Transverse colon (tissue), 4 donors: ENCODE data around the gene TRMT1. TPM values are rescaled to one million over a fixed set of nuclear protein-coding genes. Genes with fewer than 3 reads are reported as not detected.
"Not testable (repeated sequence)": the region's sequence is repeated elsewhere in the genome, so short reads cannot be mapped to it uniquely, and the experiment has no call there.

Source experiments
- DNase-seq: peaks from one replicate; pipeline ENCODE4 v3.0.0-alpha.2; 2019
- H3K27ac ChIP-seq, 4 donors: fragments of 200-600 bp; sonication (generic); 2 replicates each; pipeline ENCODE4 v1.5.1; 2016 to 2018; ENCODE audit warnings: inconsistent platforms in 4 of 4
- H3K27me3 ChIP-seq: fragments of 200-600 bp; sonication (generic); 2 replicates; pipeline ENCODE4 v1.5.1; 2017; ENCODE audit warnings: inconsistent platforms
- H3K36me3 ChIP-seq, 4 donors: fragments of 200-600 bp; sonication (generic); 2 replicates each; pipeline ENCODE4 v1.5.1; 2017 to 2019; ENCODE audit warnings: inconsistent platforms in 4 of 4
- H3K4me1 ChIP-seq, 4 donors: fragments of 200-600 bp; sonication (generic); 2 replicates each; pipeline ENCODE4 v1.5.1; 2017 to 2020; ENCODE audit warnings: inconsistent platforms in 4 of 4
- H3K4me3 ChIP-seq, 4 donors: fragments of 200-600 bp; sonication (generic); 1 replicate in 1 of 4; 2 replicates in 3 of 4; pipeline versions ENCODE4 v1.5.1 to v1.6.1; 2017 to 2019; ENCODE audit warnings: inconsistent platforms in 4 of 4
- H3K9me3 ChIP-seq, 2 donors: fragments of 200-600 bp; sonication (generic); 2 replicates each; pipeline ENCODE4 v1.5.1; 2017 to 2019; ENCODE audit warnings: inconsistent platforms in 2 of 2
- CTCF ChIP-seq, 5 experiments: fragments of 200-600 bp in 3 of 5; fragments of 450-650 bp in 2 of 5; sonication (generic) in 3 of 5; IDR thresholded peaks; 1 replicate in 2 of 5; 2 replicates in 3 of 5; pipeline ENCODE4 v1.5.1; 2016 to 2017; ENCODE audit warnings: antibody characterized with exemption in 5 of 5, inconsistent platforms in 3 of 5, mild to moderate bottlenecking in 2 of 5, moderate library complexity in 1 of 5
- EP300 ChIP-seq: sonication (generic); formaldehyde crosslinking; IDR thresholded peaks from one replicate; pipeline ENCODE4 v1.6.1; 2017; ENCODE audit warnings: antibody characterized with exemption, low read depth
- POLR2A ChIP-seq: fragments of 450-650 bp; IDR thresholded peaks from one replicate; pipeline ENCODE4 v1.6.1; 2016; ENCODE audit warnings: antibody characterized with exemption, mild to moderate bottlenecking, moderate library complexity
- POLR2AphosphoS5 ChIP-seq, 3 donors: sonication (generic); formaldehyde crosslinking; IDR thresholded peaks; one replicate each; pipeline ENCODE4 v1.6.1; 2016; ENCODE audit warnings: antibody characterized with exemption in 3 of 3
- WGBS, 2 donors: methylation state at CpG; one replicate each; pipeline ENCODE4 v1.1.5; 2018; ENCODE audit warnings: low coverage in 1 of 2; 5-methylcytosine and 5-hydroxymethylcytosine counted together
- in situ Hi-C, 4 donors: fragments of 200-750 bp; cut with MboI; loops; one replicate each; pipeline versions ENCODE4 v1.15.0 to v1.15.1; 2017; ENCODE audit warnings: low sequenced_read_pairs in 3 of 4, low pct_ligation_motif_present in 1 of 4, low pct_unique_long_range_greater_than_20kb in 1 of 4
- intact Hi-C: fragments of 100-400 bp; cut with DNase I; formaldehyde crosslinking; loops from one replicate; pipeline ENCODE4 v1.15.1; 2023; ENCODE audit warnings: low total_unique reads
- total RNA-seq, 4 donors: library from RNA; depleted of rRNA; stranded (reverse); fragments of >200 nt; gene quantifications; one replicate each; pipeline ENCODE4 v1.1.0, GENCODE V29; 2016

TRMT1 gene
- 100 to 1,000 TPM in 1 of 4 donors, 10 to 100 TPM in 3; 26.6 to 199 (median 60.7) TPM for total RNA-seq

- WGBS, 2 donors, result 0% methylated on average over 4 to 50 of the region's 51 CpGs
- Histone ChIP-seq H3K27me3 (no peaks in the 10 kb centered on the region), H3K4me3 (peak within 1 kb of the TSS; percentile 67 to 97 (median 86)), H3K9me3 (no peaks in the 10 kb centered on the region), H3K4me1 (peaks cover 11 to 39% (median 34%) of the 10 kb centered on the region in 4 donors), H3K27ac (peak within 1 kb of the TSS; percentile 80 to 89 (median 85)), H3K36me3 (no peaks in the 10 kb centered on the region)
- TF ChIP-seq EP300 (peak; percentile 48), CTCF (IDR thresholded peaks at IDR 0.05) (no peak), POLR2A (peak; percentile 20), POLR2AphosphoS5 (IDR thresholded peaks at IDR 0.05) (peak; percentile 72 to 87 (median 85))
- intact Hi-C loops, result no loop called here
- peak; percentile 95 for DNase-seq
- in situ Hi-C loops, result loop anchor here in 1 of 4 donors (25.0 kb wide), 1 partner anchor 146 kb away; no protein-coding TSS in a partner anchor
Measured at GRCh38 chr19:13116282-13117175, at the start of gene TRMT1. Gene TRMT1, minus strand, starts transcription at chr19:13116740. Its CDS starts 341 bp downstream, at chr19:13116399.

DNA sequence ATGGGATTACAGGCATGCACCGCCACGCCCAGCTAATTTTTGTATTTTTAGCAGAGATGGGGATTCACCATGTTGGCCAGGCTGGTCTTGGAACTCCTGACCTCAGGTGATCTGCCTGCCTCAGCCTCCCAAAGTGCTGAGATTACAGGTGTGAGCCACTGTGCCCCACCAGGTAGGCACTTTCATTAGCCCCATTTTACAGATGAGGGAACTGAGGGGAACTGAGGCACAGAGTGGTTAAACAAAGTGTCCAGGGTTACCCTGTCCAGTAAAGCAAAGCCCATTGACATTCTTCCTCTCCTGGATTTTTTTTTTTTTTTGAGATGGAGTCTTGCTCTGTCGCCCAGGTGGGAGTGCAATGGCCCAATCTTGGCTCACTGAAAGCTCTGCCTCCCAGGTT is 49.6 kb upstream of the TRMT1 start:
- H3K9me3 ChIP-seq, H3K27me3 ChIP-seq, in situ Hi-C loops, H3K36me3 ChIP-seq, DNase-seq, H3K4me3 ChIP-seq, intact Hi-C loops: not testable (repeated sequence)
- 93 to 100% methylated on average over 1 to 3 of the region's 3 CpGs for WGBS, 2 donors
- Histone ChIP-seq H3K4me1 (peaks cover 36 to 84% (median 65%) of the 10 kb centered on the region in 4 donors), H3K27ac (peak overlapping the region; percentile 95 to 98 (median 97))

DNA sequence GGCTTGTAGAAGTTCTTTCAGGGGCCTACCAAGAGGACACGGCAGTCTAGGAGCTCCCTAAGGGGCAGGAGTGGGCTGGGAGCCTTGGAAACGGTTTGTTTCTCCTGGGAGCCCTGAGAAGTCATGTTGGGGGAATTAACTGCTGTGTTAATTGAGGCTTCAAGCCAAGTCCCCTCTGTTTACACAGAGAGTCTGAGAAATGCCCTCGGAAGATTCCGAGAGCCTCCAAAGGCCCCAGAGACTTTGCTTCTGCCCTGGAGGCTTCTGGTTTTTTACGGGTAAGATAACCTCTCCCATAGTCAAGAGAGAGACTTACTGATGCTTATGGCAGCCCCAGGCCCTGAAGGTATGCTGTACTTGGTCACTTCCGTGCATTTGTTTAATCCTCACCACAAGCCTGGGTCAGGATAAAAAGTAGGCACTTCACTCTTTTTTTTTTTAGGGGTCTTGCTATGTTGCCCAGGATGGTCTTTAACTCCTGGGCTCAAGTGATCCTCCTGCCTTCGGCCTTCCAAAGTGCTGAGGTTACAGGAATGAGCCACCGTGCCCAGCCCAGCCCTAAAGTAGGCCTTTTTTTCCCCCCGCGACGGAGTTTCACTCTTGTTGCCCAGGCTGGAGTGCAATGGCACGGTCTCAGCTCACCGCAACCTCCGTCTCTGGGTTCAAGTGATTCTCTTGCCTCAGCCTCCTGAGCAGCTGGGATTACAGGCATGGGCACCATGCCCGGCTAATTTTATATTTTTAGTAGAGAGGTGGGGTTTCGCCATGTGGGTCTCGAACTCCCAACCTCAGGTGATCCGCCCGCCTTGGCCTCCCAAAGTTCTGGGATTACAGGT is 48.8 kb upstream of the TRMT1 start:
- intact Hi-C loops (no loop called here), in situ Hi-C loops (no loop called here)
- no peak for DNase-seq
- H3K27ac ChIP-seq, result peak overlapping the region; percentile 95 to 98 (median 97)
- TF ChIP-seq POLR2AphosphoS5 (IDR thresholded peaks at IDR 0.05) (no peak), POLR2A (no peak), CTCF (IDR thresholded peaks at IDR 0.05) (no peak), EP300 (no peak)
- H3K27me3 ChIP-seq, result no peaks in the 10 kb centered on the region
- WGBS, 2 donors, result 72 to 74% methylated on average over 7 to 19 of the region's 19 CpGs
- no peak overlapping the region for H3K4me3 ChIP-seq
- peaks cover 36 to 90% (median 68%) of the 10 kb centered on the region in 4 donors for H3K4me1 ChIP-seq
- no peaks in the 10 kb centered on the region for H3K36me3 ChIP-seq
- H3K9me3 ChIP-seq, result no peaks in the 10 kb centered on the region

DNA sequence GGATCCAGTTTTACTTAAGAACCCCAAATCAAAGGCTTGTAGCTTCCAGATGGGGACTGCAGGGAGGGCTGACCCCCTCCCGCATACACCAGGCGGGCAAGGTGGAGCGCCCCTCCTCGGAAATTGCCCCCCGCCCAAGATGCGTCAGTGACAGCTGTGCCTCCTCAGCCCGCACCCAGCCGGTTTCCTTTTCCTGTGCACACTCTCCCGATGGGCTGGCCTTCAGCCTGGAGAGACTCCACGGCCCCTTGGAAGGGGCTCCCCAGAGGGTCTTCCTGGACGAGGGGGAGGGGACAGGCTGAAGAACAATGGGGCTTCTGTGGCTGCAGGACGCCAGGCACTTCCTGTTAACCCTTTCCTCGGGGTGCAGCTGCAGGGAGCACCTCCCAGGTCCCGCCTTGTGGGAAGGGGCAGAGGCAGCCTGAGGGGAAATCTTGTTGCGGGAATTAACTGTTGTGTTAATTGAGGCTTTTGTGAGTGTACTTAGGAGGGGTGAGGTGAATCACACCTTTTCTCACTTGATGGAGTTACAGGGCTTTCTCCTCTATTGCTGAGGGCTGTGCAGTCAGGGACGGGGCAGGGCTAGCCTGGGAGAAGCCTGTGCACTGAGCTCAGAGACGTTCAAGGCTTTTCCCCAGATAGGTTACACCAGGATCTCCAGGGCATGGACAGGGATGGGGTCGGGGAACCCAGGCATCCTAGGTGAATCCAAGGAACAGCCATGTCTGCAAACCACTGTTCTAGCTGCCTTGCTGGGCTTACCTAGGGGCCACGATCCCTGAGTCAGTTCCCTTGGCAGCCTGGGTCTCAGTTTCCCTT is 48.0 kb upstream of the TRMT1 start:
- H3K36me3 ChIP-seq, result no peaks in the 10 kb centered on the region
- TF ChIP-seq CTCF (IDR thresholded peaks at IDR 0.05), result no peak
- no peak for TF ChIP-seq POLR2A
- peak; percentile 16 to 58 (median 29) for TF ChIP-seq POLR2AphosphoS5 (IDR thresholded peaks at IDR 0.05)
- peak; percentile 25 for TF ChIP-seq EP300
- 9% methylated on average over 19 of the region's 19 CpGs; no CpG with 5 or more reads in 1 of the 2 donors for WGBS, 2 donors
- H3K27me3 ChIP-seq, result no peaks in the 10 kb centered on the region
- H3K27ac ChIP-seq, result peak overlapping the region; percentile 95 to 98 (median 97)
- H3K4me1 ChIP-seq, result peaks cover 36 to 82% (median 65%) of the 10 kb centered on the region in 4 donors
- peak; percentile 75 for DNase-seq
- intact Hi-C loops (no loop called here), in situ Hi-C loops (no loop called here)
- peak overlapping the region in 3 of 4 donors; percentile 8 to 46 (median 29) for H3K4me3 ChIP-seq
- H3K9me3 ChIP-seq, result no peaks in the 10 kb centered on the region
